ENCODE data around the gene VSTM2B.
"Not testable (repeated sequence)": the region's sequence is repeated elsewhere in the genome, so short reads cannot be mapped to it uniquely, and the experiment has no call there.

Gene VSTM2B

DNA sequence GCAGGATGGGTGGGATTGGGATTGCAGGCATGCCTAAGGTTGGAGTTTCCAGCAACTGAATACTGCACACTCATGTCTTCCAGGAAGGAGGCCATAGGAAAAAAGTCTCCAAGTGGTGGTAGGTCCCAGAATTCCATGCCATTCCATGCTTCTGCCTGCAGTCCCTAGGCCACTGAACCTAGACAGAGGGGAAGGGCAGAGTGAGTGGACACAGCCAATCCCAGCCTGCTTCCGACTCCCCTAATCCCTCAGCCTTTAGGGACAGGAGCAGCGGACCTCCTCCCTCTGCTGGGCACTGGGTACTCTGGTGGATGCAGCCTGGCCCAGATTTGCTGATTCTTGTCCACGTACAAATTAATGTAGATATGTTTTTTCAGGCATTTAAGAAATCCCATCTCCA, 17.0 kb downstream of the VSTM2B start:
- no peak for ATAC-seq
- no peak for TF ChIP-seq CSDC2 (CRISPR knock-in tag; IDR thresholded peaks at IDR 0.05)
- TF ChIP-seq ZFP3 (CRISPR knock-in tag; IDR thresholded peaks at IDR 0.05), result no peak
- TF ChIP-seq, protein P1, sequence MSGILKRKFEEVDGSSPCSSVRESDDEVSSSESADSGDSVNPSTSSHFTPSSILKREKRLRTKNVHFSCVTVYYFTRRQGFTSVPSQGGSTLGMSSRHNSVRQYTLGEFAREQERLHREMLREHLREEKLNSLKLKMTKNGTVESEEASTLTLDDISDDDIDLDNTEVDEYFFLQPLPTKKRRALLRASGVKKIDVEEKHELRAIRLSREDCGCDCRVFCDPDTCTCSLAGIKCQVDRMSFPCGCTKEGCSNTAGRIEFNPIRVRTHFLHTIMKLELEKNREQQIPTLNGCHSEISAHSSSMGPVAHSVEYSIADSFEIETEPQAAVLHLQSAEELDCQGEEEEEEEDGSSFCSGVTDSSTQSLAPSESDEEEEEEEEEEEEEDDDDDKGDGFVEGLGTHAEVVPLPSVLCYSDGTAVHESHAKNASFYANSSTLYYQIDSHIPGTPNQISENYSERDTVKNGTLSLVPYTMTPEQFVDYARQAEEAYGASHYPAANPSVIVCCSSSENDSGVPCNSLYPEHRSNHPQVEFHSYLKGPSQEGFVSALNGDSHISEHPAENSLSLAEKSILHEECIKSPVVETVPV (CRISPR knock-in tag; IDR thresholded peaks at IDR 0.05), result no peak
- TF ChIP-seq, protein P2, sequence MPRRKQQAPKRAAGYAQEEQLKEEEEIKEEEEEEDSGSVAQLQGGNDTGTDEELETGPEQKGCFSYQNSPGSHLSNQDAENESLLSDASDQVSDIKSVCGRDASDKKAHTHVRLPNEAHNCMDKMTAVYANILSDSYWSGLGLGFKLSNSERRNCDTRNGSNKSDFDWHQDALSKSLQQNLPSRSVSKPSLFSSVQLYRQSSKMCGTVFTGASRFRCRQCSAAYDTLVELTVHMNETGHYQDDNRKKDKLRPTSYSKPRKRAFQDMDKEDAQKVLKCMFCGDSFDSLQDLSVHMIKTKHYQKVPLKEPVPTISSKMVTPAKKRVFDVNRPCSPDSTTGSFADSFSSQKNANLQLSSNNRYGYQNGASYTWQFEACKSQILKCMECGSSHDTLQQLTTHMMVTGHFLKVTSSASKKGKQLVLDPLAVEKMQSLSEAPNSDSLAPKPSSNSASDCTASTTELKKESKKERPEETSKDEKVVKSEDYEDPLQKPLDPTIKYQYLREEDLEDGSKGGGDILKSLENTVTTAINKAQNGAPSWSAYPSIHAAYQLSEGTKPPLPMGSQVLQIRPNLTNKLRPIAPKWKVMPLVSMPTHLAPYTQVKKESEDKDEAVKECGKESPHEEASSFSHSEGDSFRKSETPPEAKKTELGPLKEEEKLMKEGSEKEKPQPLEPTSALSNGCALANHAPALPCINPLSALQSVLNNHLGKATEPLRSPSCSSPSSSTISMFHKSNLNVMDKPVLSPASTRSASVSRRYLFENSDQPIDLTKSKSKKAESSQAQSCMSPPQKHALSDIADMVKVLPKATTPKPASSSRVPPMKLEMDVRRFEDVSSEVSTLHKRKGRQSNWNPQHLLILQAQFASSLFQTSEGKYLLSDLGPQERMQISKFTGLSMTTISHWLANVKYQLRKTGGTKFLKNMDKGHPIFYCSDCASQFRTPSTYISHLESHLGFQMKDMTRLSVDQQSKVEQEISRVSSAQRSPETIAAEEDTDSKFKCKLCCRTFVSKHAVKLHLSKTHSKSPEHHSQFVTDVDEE (CRISPR knock-in tag; IDR thresholded peaks at IDR 0.05), result no peak
- no peak for TF ChIP-seq ZNF70 (CRISPR knock-in tag; IDR thresholded peaks at IDR 0.05)
- TF ChIP-seq PPARA (CRISPR knock-in tag; IDR thresholded peaks at IDR 0.05; ENCODE audit: borderline replicate concordance), result no peak
- no peak for TF ChIP-seq BACH2 (CRISPR knock-in tag; IDR thresholded peaks at IDR 0.05; ENCODE audit: borderline replicate concordance)
- TF ChIP-seq ISL1 (CRISPR knock-in tag; IDR thresholded peaks at IDR 0.05), result no peak
- TF ChIP-seq OSR1 (CRISPR knock-in tag; IDR thresholded peaks at IDR 0.05), result no peak
- TF ChIP-seq GLIS3 (CRISPR knock-in tag; IDR thresholded peaks at IDR 0.05), result no peak
- TF ChIP-seq RARB (CRISPR knock-in tag; IDR thresholded peaks at IDR 0.05), result no peak
- no peak for TF ChIP-seq ZC3H10 (CRISPR knock-in tag; IDR thresholded peaks at IDR 0.05)
- no peak for TF ChIP-seq ZFP30 (CRISPR knock-in tag; IDR thresholded peaks at IDR 0.05)
- no peak for TF ChIP-seq ARNTL (CRISPR knock-in tag; IDR thresholded peaks at IDR 0.05; ENCODE audit: borderline replicate concordance, low read depth)
- TF ChIP-seq, protein P3, sequence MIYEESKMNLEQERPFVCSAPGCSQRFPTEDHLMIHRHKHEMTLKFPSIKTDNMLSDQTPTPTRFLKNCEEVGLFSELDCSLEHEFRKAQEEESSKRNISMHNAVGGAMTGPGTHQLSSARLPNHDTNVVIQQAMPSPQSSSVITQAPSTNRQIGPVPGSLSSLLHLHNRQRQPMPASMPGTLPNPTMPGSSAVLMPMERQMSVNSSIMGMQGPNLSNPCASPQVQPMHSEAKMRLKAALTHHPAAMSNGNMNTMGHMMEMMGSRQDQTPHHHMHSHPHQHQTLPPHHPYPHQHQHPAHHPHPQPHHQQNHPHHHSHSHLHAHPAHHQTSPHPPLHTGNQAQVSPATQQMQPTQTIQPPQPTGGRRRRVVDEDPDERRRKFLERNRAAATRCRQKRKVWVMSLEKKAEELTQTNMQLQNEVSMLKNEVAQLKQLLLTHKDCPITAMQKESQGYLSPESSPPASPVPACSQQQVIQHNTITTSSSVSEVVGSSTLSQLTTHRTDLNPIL (CRISPR knock-in tag; IDR thresholded peaks at IDR 0.05; ENCODE audit: low read depth), result no peak
- no peak for TF ChIP-seq SNAI2 (CRISPR knock-in tag; IDR thresholded peaks at IDR 0.05)
- TF ChIP-seq TCF4 (CRISPR knock-in tag; IDR thresholded peaks at IDR 0.05; ENCODE audit: borderline replicate concordance), result no peak
- no peak for TF ChIP-seq ZNF565 (CRISPR knock-in tag; conservative IDR thresholded peaks at IDR 0.05; ENCODE audit: low read depth)
- TF ChIP-seq, protein P4, sequence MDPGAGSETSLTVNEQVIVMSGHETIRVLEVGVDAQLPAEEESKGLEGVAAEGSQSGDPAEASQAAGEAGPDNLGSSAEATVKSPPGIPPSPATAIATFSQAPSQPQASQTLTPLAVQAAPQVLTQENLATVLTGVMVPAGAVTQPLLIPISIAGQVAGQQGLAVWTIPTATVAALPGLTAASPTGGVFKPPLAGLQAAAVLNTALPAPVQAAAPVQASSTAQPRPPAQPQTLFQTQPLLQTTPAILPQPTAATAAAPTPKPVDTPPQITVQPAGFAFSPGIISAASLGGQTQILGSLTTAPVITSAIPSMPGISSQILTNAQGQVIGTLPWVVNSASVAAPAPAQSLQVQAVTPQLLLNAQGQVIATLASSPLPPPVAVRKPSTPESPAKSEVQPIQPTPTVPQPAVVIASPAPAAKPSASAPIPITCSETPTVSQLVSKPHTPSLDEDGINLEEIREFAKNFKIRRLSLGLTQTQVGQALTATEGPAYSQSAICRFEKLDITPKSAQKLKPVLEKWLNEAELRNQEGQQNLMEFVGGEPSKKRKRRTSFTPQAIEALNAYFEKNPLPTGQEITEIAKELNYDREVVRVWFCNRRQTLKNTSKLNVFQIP (CRISPR knock-in tag; IDR thresholded peaks at IDR 0.05; ENCODE audit: borderline replicate concordance, low read depth), result no peak
- no peak for TF ChIP-seq ZNF8 (CRISPR knock-in tag; IDR thresholded peaks at IDR 0.05)

DNA sequence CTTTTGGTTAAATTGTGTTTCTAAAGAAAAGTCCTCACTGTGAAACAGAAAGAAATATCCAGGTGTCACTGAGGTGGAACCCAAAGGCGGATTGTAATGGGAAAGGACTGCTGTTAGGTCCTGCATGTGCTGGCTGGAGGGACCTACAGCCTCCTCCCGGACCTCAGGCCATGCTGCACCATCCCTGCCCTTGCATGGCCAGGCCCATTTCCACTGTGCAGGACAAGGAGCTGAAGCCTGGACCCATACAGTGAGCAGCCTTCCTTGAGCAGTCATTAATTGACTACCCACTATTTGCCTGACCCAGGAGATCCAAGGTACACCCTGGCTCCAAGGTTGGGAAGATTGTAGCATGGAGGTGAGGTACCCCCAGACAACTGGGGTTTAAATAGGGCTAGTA, 17.6 kb downstream of the VSTM2B start:
- ATAC-seq, result no peak
- TF ChIP-seq, protein P5, sequence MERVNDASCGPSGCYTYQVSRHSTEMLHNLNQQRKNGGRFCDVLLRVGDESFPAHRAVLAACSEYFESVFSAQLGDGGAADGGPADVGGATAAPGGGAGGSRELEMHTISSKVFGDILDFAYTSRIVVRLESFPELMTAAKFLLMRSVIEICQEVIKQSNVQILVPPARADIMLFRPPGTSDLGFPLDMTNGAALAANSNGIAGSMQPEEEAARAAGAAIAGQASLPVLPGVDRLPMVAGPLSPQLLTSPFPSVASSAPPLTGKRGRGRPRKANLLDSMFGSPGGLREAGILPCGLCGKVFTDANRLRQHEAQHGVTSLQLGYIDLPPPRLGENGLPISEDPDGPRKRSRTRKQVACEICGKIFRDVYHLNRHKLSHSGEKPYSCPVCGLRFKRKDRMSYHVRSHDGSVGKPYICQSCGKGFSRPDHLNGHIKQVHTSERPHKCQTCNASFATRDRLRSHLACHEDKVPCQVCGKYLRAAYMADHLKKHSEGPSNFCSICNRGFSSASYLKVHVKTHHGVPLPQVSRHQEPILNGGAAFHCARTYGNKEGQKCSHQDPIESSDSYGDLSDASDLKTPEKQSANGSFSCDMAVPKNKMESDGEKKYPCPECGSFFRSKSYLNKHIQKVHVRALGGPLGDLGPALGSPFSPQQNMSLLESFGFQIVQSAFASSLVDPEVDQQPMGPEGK (CRISPR knock-in tag; IDR thresholded peaks at IDR 0.05; ENCODE audit: borderline replicate concordance), result no peak
- TF ChIP-seq ZFP3 (CRISPR knock-in tag; IDR thresholded peaks at IDR 0.05) (no peak), ISL1 (CRISPR knock-in tag; IDR thresholded peaks at IDR 0.05) (no peak)

DNA sequence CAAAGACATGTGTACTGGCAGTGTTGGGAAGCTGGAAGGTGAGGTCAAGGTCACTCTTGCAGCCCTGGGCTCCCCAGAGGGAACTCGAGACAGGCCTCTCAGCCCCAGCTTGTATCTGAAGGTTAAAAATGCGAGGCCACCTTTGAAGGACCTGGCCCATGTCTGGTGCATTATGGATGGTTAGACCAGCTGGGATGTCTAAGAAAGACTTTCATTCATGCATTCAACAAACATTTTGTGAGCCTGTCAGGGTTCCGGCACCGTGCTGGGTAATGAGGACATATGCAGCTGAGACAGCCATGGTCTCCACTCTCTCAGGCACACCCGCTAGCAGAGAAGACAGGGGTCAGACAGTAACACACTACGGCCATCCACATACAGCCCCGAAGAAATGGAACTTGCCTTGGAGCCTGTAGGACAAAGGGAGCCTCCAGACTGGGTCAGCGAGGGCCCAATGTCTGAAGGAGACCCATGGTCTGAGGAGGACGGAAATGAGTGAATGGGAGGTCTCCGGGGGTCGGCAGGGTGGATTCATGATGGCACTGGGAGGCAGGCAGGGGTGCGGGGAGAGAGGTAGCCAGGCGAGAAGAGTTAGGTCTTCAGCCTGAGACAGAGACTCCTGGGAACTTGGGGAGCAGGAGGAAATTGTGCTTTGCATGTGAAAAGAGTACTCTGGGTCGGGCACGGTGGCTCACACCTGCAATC, 19.0 kb downstream of the VSTM2B start:
- no peak for ATAC-seq
- TF ChIP-seq, protein P5 (CRISPR knock-in tag; IDR thresholded peaks at IDR 0.05; ENCODE audit: borderline replicate concordance), result no peak
- no peak for TF ChIP-seq TCF4 (CRISPR knock-in tag; IDR thresholded peaks at IDR 0.05; ENCODE audit: borderline replicate concordance)
- TF ChIP-seq RARB (CRISPR knock-in tag; IDR thresholded peaks at IDR 0.05), result no peak
- no peak for TF ChIP-seq ZFP3 (CRISPR knock-in tag; IDR thresholded peaks at IDR 0.05)
- TF ChIP-seq CSDC2 (CRISPR knock-in tag; IDR thresholded peaks at IDR 0.05), result no peak
- no peak for TF ChIP-seq ZNF70 (CRISPR knock-in tag; IDR thresholded peaks at IDR 0.05)
- TF ChIP-seq BACH2 (CRISPR knock-in tag; IDR thresholded peaks at IDR 0.05; ENCODE audit: borderline replicate concordance), result no peak
- TF ChIP-seq, protein P4 (CRISPR knock-in tag; IDR thresholded peaks at IDR 0.05; ENCODE audit: borderline replicate concordance, low read depth), result no peak
- TF ChIP-seq, protein P3 (CRISPR knock-in tag; IDR thresholded peaks at IDR 0.05; ENCODE audit: low read depth), result no peak

DNA sequence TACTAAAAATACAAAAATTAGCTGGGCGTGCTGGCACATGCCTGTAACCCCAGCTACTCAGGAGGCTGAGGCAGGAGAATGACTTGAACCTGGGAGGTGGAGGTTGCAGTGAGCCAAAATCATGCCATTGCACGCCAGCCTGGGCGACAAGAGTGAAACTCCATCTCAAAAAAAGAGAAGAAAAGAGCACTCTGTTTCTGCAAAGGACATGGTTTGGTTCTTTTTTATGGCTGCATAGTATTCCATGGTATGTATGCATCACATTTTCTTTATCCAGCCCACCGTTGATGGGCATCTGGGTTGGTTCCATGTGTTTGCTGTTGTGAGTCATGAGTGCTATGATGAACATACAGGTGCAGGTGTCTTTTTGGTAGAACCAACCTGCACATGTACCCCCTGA, 19.7 kb downstream of the VSTM2B start:
- not testable (repeated sequence) for ATAC-seq

All from SK-N-SH treated with all-trans-retinoic acid at 6 μM for 48 hours (cell line).